Endometrial microvascular endothelial cells (primary cell): ENCODE data around the gene EIF4E3. TPM values are rescaled to one million over a fixed set of nuclear protein-coding genes. Genes with fewer than 3 reads are reported as not detected.

Experiments used
- in situ Hi-C: cut with HindIII; loops from 2 replicates; pipeline ENCODE4 v1.10.0; 2017; ENCODE audit warnings: low sequenced_read_pairs, low pct_unique_long_range_greater_than_20kb; ENCODE audit errors: inconsistent ontology term
- total RNA-seq: library from RNA; depleted of rRNA; stranded (reverse); fragments of >200 nt; gene quantifications from one replicate; pipeline ENCODE4 v1.2.3, GENCODE V29; 2015; ENCODE audit errors: inconsistent ontology term

The EIF4E3 gene
- total RNA-seq, 1 donor from 2014 or later: 1.5 TPM

DNA sequence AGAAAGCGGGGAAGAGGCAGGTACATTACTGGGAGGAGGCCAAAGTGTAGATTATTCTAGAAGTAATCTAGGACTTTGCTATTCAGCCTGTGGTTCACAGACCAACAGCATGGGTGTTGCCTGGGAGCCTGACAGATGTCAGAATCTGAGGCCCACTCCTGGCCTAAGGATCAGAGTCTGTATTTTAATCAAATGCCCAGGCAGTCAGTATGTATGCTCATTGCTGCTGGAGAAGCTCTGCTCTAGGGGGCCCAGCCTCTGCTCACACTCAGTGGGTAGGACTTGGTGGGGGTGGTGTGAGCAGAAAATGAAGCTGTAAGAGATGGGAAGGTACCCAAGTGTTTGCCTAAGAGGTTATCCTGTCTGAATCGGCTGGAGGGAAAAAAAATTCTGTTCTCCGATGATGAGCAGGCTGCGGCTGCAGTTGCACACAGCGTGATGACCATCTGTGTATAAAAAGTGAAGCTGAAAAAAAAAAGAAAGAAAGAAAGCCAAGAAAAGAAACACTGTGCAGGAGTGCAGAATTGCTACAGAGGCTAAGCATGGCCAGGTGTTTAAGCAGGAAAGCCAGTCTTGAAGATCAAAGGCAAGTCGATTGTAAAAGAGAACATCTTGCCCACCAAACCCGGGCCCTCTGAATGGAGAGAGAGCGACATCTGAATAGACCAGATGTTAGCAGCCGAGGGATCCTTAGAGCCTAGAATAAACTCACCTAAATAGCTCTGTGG is 65.2 kb downstream of the EIF4E3 start:
- in situ Hi-C loops: no loop called here

- in situ Hi-C loops: no loop called here
Observed at GRCh38 chr3:71657831-71658530, 67.2 kb downstream of the EIF4E3 start.

GRCh38 chr3:71655061-71655460 is 70.1 kb downstream of the EIF4E3 start:
- in situ Hi-C loops: no loop called here

- in situ Hi-C loops: no loop called here
Observed at GRCh38 chr3:71653414-71653807, 71.8 kb downstream of the EIF4E3 start.

GRCh38 chr3:71652781-71653413 is 72.3 kb downstream of the EIF4E3 start:
- in situ Hi-C loops: no loop called here

DNA sequence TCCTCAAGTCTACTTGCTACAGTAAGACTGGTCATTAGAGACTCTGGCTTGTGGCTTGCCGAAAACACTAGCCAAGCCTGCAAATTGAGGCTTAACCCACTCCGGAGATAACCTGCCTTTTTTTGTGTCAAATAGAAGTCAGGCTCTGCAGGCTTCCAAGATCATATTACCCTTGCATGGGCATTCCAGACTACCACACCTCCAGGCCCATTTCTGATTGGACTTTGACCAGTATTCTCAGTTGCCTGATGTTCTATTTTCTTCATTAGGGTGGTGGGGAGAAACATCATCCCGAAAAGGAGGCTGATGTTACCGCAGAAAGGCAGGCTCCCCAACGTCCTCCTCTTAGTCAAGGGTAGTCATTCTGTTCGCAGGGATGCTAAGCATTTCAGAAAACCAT is 73.6 kb downstream of the EIF4E3 start:
- in situ Hi-C loops: no loop called here

GRCh38 chr3:71650372-71650771 is 74.8 kb downstream of the EIF4E3 start:
- in situ Hi-C loops: no loop called here

DNA sequence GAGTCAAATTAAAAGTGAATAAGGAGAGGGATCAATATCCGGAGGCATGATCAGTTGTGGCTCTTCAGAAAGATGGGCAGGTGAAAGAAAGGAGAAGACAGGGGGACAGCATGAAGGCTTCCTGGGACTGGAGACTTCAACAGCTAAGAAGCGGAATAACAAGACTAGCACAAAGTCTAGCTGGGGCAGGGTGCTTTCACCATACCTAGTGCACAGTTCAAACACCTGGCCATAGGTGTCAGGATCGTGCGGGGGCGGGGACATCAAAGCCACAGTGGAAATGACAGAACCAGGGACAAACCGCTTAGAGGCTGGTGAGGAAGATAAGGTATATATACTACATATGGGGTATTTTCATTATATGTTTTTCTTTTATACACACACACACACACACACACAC is 75.4 kb downstream of the EIF4E3 start:
- in situ Hi-C loops: no loop called here

DNA sequence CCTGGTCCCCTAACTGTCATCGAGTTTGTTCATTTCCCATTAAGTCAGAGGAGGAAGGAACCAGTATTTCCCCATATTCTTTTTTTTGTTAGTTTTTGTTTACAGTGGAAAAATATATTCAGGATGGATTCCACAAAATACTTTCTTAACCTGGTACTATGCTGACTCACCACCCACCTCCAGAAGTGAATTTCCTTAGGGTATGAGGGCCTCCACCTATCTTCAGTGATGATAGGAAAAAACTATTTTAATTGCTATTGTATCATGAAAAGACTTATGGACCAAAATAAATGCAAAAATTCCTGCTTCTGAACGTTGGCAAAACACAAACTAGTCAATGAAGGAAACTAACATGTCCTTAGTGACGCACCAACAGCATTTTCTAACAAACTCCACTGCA is 77.5 kb downstream of the EIF4E3 start:
- in situ Hi-C loops: no loop called here

- in situ Hi-C loops: no loop called here
Observed at GRCh38 chr3:71646971-71647370, 78.2 kb downstream of the EIF4E3 start.

DNA sequence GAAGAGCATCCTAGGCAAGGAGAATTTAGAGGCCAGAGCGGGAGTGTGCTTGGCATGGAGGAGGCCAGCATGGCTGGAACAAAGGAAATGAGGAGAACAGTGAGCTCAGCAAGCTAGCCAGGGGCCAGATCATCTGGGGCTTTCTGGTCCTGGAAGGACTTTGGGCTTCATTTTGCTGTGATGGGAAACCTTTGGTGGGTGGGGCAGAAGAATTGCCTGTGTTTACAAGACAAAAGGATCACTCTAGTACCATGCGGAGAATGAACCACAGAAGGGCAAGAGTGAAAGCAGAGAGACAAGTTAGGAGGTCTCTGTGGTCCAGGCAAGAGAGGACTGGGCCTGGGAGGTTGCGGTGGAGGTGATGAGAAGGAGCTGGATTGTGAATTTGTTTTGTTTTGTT is 80.1 kb downstream of the EIF4E3 start:
- in situ Hi-C loops: no loop called here

- in situ Hi-C loops: no loop called here
Observed at GRCh38 chr3:71641674-71642073, 83.5 kb downstream of the EIF4E3 start.

DNA sequence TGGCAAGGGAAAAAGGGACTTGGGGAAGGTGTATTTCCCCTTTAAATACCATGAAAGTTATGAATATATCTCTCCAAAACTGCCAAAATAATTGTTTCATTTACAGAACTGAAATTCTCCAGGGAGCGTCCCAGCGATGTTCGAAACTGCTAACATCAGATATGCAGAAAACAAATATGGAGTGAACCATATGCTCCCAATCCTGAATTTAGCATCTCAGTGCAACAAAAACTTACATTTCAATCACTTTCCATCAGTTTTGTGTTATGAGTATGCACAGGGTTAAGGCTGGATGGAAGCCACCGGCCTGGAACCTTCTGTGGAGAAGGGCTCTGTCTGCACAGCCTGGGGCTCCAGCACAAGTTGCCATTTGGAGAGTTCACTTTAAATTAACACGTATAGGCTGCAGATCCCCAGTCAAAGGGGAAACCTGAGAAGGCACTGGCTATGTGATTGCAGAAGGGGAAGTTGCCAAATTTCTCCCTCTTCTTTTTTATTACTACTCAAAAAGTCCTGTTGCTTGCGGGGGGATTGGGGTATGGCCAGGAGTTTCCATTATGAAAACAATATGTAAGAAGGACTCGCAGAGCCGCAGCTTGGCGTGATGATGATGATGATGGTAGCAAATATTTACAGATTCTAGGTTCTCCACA is 84.7 kb downstream of the EIF4E3 start:
- in situ Hi-C loops: no loop called here

DNA sequence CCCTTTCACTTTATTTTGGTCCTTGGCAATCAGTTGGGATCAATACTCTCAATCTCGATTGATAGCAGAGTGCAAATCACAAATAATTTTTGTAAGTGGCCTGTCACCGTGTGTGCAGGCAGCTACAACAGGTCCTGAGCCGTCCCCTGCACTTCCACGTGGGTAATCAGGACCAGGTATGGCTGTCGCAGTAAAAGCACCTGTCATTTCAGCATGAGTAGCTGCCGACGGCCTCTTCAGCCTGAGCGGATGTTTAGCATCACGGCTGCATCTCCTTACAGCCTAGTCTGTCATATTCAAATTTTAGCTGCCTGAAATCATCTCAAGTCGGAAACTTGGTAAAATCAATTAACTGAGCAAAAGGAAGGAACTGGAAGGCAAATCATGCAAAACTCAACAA is 88.7 kb downstream of the EIF4E3 start:
- in situ Hi-C loops: no loop called here

DNA sequence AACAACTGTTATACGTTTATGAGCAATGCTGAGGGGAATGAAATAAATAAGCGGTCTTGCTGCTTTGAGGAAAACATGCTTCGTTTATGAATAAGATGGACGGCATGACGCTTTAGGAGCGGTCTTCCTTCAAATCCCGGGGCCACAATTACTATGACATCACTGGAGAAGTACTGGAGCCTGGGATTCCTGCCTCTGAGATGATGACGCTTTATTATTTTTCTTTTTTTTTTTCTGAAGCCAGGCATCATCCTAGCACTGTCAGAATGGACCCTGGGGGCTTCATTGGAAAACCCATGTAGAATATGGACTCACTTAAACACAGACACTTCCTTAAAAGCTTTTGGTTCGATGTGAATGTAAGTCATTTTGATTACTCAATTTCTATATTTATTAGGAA is 89.2 kb downstream of the EIF4E3 start:
- in situ Hi-C loops: no loop called here

DNA sequence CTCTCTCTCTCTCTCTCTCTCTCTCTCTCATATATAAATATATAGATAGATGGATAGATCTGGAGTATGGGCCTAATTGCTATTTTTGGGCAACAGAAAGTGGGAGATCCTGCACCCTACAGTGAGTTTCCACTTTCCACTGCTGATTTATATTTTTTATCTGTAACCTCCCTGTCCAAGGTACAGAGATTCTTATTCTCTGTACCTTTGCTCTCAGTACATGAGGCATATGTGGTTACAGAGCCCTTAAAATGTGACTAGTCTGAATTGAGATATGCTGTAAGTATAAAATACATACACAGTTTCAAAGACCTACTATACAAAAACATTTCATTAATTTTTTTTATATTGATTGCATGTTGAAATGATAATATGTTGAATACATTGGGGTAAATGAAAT is 90.5 kb downstream of the EIF4E3 start:
- in situ Hi-C loops: no loop called here

- in situ Hi-C loops: no loop called here
Observed at GRCh38 chr3:71629711-71630110, 95.5 kb downstream of the EIF4E3 start.

DNA sequence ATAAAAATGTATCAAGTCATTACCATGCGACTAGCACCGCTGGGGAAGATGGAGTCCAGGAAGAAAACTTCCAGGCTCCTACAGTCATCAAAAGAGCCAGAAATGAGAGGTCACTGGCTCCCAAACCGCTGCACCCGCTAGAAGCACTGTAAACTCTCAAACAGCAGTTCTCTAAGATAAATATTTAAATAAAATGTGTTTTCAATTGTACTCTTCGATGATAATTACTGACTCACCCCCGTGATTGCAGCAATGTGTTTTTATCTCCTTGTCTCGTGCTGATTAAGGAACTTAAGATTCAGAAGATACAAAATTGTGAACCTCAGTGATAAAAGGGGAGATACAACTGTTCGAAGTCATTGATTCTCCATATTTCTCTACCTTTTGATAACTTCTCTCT is 95.9 kb downstream of the EIF4E3 start:
- in situ Hi-C loops: no loop called here

DNA sequence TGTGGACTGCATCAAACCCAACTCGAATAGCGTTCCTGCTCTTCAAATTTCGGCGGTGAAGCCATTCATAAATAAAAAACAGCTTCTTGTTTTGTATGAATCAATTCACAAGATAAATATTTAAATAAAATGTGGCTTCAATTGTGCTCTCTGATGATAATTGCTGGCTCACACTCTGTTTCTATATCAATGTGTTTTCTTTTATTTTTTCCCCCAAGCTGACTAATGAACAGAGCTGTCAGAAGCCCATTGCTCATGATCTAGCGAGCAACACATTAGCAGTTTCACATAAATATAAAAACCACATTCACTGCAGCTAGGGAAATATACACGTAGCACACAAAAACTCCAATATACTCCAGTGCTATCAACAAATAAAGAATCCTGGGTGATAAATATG is 96.7 kb downstream of the EIF4E3 start:
- in situ Hi-C loops: no loop called here

DNA sequence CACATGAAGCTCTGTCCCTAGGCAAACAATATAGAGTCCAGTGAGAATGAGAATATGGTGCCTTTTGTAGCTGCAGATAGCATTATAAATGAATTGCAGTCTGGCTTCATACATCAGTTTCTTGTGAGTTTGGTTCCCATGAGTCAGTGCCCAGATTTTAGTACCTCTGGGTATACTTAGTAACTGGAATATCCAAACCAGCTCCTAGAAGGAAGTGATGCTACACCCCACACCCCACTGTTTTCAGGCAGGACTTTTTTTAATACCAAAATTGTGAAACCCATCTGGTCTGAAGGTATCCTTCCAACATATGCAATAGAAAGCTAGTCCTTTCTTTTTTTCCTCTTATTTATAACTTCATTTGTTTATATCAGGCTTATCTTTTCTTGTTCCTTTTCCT is 99.5 kb downstream of the EIF4E3 start:
- in situ Hi-C loops: no loop called here
